Epithelial cell of esophagus (primary cell): Measurements from ENCODE around the gene GPN2.

ENCODE experiments used
- DNase-seq: peaks from one replicate; pipeline ENCODE4 v3.0.0; 2010; ENCODE audit warnings: low read depth
- H3K4me3 ChIP-seq: 2 replicates; pipeline ENCODE4 v1.5.1; 2011; ENCODE audit warnings: mild to moderate bottlenecking, low read length, control low read depth
- CTCF ChIP-seq: IDR thresholded peaks from 2 replicates; pipeline ENCODE4 v1.5.1; 2011; ENCODE audit warnings: low read depth, mild to moderate bottlenecking, low read length, control low read depth, inconsistent platforms; ENCODE audit not compliant: insufficient read depth; ENCODE audit errors: missing control alignments

Gene GPN2

GRCh38 chr1:26856181-26856580 lies 33.9 kb downstream of the GPN2 start:
- DNase-seq = no peak
- no peak for TF ChIP-seq CTCF
- no peak overlapping the region for H3K4me3 ChIP-seq

GRCh38 chr1:26855636-26856035 lies 34.4 kb downstream of the GPN2 start:
- no peak for TF ChIP-seq CTCF
- no peak overlapping the region for H3K4me3 ChIP-seq
- DNase-seq = no peak

DNA sequence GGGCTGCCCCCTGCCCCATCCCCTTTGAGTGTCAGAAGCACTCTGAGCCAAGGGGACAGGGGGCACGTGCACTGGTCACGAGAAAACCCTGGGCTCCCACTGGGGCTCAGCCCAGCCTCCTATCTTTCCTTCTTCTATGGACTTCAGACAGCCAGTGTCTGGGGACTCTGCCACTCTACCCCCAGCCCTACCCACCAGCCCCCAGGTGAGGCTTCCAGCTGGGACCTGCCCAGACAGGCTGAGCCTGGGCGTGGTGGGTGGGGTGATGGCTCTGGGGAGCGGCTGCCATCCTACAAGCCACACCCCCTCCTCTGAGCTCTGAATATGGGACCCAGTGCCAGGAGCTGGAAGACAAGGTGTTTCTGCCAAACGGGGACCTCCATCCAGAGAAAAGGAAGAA lies 35.2 kb downstream of the GPN2 start:
- no peak for TF ChIP-seq CTCF
- DNase-seq = peak; percentile 94
- H3K4me3 ChIP-seq = no peak overlapping the region

- no peak overlapping the region for H3K4me3 ChIP-seq
- no peak for TF ChIP-seq CTCF
- DNase-seq = no peak
Measured at GRCh38 chr1:26853600-26853999, 36.5 kb downstream of the GPN2 start.

GRCh38 chr1:26853156-26853555 lies 36.9 kb downstream of the GPN2 start:
- H3K4me3 ChIP-seq = no peak overlapping the region
- peak; percentile 97 for TF ChIP-seq CTCF
- peak; percentile 99 for DNase-seq

DNA sequence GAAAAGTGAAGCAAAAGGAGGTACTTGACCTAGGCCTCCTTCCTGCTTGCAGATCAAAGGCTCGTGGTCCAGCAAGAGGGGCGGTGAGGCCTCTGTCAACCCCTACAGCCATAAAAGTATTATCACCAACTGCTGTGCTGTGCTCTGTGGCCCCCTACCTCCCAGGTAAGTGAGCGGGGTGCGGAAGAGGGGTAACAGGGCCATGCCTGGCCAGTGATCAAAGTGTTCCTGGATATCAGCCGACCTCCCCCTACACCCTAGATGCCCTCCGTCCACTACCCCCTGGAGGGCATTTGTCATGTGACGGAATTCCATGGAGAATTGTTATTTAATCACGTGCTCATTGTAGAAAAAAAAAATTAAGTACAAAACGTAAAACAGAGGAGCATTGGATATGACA lies 37.4 kb downstream of the GPN2 start:
- H3K4me3 ChIP-seq = no peak overlapping the region
- no peak for TF ChIP-seq CTCF
- DNase-seq = no peak

DNA sequence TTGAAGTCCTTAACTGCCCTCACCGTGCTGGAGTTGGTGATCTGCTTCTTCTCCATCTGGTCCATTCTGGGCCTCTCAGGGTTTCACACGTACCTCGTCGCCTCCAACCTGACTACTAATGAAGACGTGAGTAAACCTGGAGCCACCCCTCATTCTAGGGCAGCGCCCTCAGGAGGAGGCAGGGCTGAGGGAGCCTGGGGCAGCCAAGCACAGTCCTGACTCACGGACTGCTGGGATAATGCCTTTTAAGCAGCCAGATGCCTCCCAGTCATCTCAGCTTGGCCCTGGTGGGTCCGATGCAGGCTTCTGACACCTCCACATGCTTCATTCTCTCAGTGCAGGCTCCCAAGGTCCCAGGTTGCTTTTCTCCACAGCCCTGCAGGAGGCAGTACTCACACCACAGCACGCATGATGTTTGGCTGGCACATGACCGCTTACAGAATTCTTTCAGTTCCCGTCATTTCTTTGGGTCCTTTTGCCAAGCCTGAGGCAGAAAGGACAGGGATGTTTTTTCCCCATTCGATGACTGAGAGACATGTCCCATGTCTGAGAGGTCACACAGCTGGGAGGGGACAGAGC lies 38.9 kb downstream of the GPN2 start:
- no peak overlapping the region for H3K4me3 ChIP-seq
- DNase-seq = peak; percentile 86
- TF ChIP-seq CTCF = peak; percentile 44
